ENCODE measurements around the gene COG7. TPM values are rescaled to one million over a fixed set of nuclear protein-coding genes. Genes with fewer than 3 reads are reported as not detected.
A peak's percentile ranks its signal among the peaks of the same experiment; 100 is the strongest.

Gene COG7
- total RNA-seq, 2 donors from 2014 or later, result 34.0 to 35.3 TPM

- no peak for DNase-seq (ENCODE audit: low spot score)
- TF ChIP-seq POLR2A (IDR thresholded peaks at IDR 0.05) (no peak), CTCF (IDR thresholded peaks at IDR 0.05) (no peak), POLR2AphosphoS5 (IDR thresholded peaks at IDR 0.05) (no peak)
- H3K36me3 ChIP-seq, result peaks cover 4 to 13% of the 10 kb centered on the region in 2 donors
- intact Hi-C loops (cut with DNase I), result no loop called here
- no peaks in the 10 kb centered on the region for H3K27me3 ChIP-seq (replicated peaks; ENCODE audit: insufficient read depth)
- H3K4me3 ChIP-seq, result no peak overlapping the region
- H3K9me3 ChIP-seq, result no peaks in the 10 kb centered on the region
- peaks cover 13% of the 10 kb centered on the region for H3K4me1 ChIP-seq (replicated peaks)
- WGBS, result 50% methylated on average over 4 of the region's 4 CpGs
- peak overlapping the region; percentile 4 to 11 for H3K27ac ChIP-seq
These were observed 42.7 kb upstream of the COG7 start for GRCh38 chr16:23495671-23496070.

GRCh38 chr16:23494188-23494587 lies 41.2 kb upstream of the COG7 start:
- DNase-seq (ENCODE audit: low spot score), result peak; percentile 59
- Histone ChIP-seq H3K4me3 (peak overlapping the region in 1 of 2 donors; percentile 10), H3K27me3 (replicated peaks; ENCODE audit: insufficient read depth) (no peaks in the 10 kb centered on the region), H3K27ac (peak overlapping the region; percentile 73 to 80), H3K36me3 (peaks cover 4 to 20% of the 10 kb centered on the region in 2 donors), H3K9me3 (no peaks in the 10 kb centered on the region), H3K4me1 (replicated peaks) (peaks cover 13% of the 10 kb centered on the region)
- TF ChIP-seq POLR2AphosphoS5 (IDR thresholded peaks at IDR 0.05), result peak; percentile 59
- no peak for TF ChIP-seq POLR2A (IDR thresholded peaks at IDR 0.05)
- TF ChIP-seq CTCF (IDR thresholded peaks at IDR 0.05), result no peak
- intact Hi-C loops (cut with DNase I), result no loop called here
- 38% methylated on average over 11 of the region's 11 CpGs for WGBS

GRCh38 chr16:23491490-23492391 lies 38.8 kb upstream of the COG7 start:
- no peak overlapping the region for H3K4me3 ChIP-seq
- peak overlapping the region; percentile 73 to 80 for H3K27ac ChIP-seq
- intact Hi-C loops (cut with DNase I), result no loop called here

GRCh38 chr16:23486480-23486879 lies 33.5 kb upstream of the COG7 start:
- WGBS, result 45% methylated on average over 3 of the region's 5 CpGs
- Histone ChIP-seq H3K27me3 (replicated peaks; ENCODE audit: insufficient read depth) (no peaks in the 10 kb centered on the region), H3K4me1 (replicated peaks) (no peaks in the 10 kb centered on the region), H3K9me3 (no peaks in the 10 kb centered on the region), H3K27ac (no peak overlapping the region), H3K36me3 (peaks cover 24 to 51% of the 10 kb centered on the region in 2 donors), H3K4me3 (no peak overlapping the region)
- TF ChIP-seq CTCF (IDR thresholded peaks at IDR 0.05) (no peak), POLR2AphosphoS5 (IDR thresholded peaks at IDR 0.05) (peak; percentile 48)
- no peak for DNase-seq (ENCODE audit: low spot score)
- intact Hi-C loops (cut with DNase I), result no loop called here

More at GRCh38 chr16:23491490-23492391, 38.8 kb upstream of the COG7 start:
- H3K36me3 ChIP-seq, result peaks cover 19 to 35% of the 10 kb centered on the region in 2 donors
- no peaks in the 10 kb centered on the region for H3K27me3 ChIP-seq (replicated peaks; ENCODE audit: insufficient read depth)
- peak; percentile 47 for DNase-seq (ENCODE audit: low spot score)
- WGBS, result 45% methylated on average over 14 of the region's 14 CpGs
- H3K4me1 ChIP-seq (replicated peaks), result peaks cover 13% of the 10 kb centered on the region
- H3K9me3 ChIP-seq, result no peaks in the 10 kb centered on the region
- TF ChIP-seq POLR2A (IDR thresholded peaks at IDR 0.05) (no peak), POLR2AphosphoS5 (IDR thresholded peaks at IDR 0.05) (peak; percentile 33)

- H3K36me3 ChIP-seq, result peaks cover 24 to 54% of the 10 kb centered on the region in 2 donors
- no peaks in the 10 kb centered on the region for H3K4me1 ChIP-seq (replicated peaks)
- no peak for DNase-seq (ENCODE audit: low spot score)
- no peaks in the 10 kb centered on the region for H3K27me3 ChIP-seq (replicated peaks; ENCODE audit: insufficient read depth)
- TF ChIP-seq CTCF (IDR thresholded peaks at IDR 0.05) (no peak), POLR2AphosphoS5 (IDR thresholded peaks at IDR 0.05) (no peak), POLR2A (IDR thresholded peaks at IDR 0.05) (no peak)
- H3K27ac ChIP-seq, result no peak overlapping the region
- WGBS, result 91% methylated on average over 8 of the region's 8 CpGs
- intact Hi-C loops (cut with DNase I), result no loop called here
- H3K4me3 ChIP-seq, result no peak overlapping the region
- no peaks in the 10 kb centered on the region for H3K9me3 ChIP-seq
These were observed 32.9 kb upstream of the COG7 start for GRCh38 chr16:23485841-23486240.
